HG03097 (cell line): ENCODE measurements around the gene CCL27.
A peak's percentile ranks its signal among the peaks of the same experiment; 100 is the strongest.

Experiments used
- ATAC-seq: cut with Tn5 transposase; IDR thresholded peaks from one replicate; pipeline ENCODE4 v1.9.1; 2021; ENCODE audit not compliant: unreplicated experiment, low FRiP score

CCL27 gene

GRCh38 chr9:34685591-34685990 lies 23.1 kb upstream of the CCL27 start:
- ATAC-seq: no peak

- no peak for ATAC-seq
Measured at GRCh38 chr9:34684816-34685215, 22.4 kb upstream of the CCL27 start.

DNA sequence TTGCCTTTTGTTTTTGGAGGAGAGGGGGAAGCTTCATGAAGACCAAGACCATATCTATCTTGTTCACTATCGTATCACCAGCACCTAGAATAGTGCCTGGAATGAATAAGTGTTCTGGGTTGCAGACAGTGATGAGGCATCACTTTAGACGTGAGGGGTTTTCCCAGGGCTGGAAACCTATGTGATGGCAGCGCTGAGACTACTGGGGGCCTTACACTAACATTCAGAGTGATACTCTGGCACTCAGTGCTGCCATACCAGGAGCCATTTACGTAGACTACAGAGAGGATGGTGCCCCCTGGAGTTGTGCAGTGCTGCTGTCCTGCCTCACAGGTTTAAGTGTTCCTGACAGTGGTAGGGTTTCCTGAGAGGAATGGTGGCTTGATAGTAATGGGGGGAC lies 21.7 kb upstream of the CCL27 start:
- no peak for ATAC-seq

GRCh38 chr9:34675869-34676268 lies 13.4 kb upstream of the CCL27 start:
- ATAC-seq: no peak

DNA sequence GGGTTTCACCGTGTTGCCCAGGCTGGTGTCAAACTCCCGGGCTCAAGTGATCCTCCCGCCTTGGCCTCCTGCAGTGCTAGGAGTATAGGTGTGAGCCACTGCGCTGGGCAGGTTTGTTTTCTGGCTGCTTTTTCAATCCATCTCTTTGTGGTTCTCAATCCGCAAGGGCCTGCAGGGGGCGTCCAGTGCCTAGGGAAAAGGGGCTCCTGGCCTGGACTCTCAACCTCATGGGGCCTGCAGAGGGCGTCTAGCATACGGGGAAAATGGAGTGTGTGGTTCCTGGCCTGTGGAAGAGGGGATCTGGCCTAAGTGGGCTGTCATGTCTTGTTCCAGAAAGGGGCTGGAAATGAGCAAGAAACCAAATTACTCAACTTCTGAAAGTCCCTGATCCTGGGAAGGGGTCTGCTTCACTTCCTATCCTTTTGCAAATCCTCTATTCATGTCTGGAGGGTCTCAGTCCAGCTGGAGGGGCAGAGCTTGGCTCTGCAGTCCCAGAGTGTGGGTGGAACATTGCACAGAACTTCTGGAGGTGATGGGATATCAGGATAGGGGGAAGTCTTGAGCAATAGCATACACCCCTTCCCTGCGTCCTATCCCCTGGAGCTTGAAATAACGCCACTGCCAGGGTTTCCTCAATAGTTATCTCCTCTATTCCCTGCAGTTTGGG lies 12.7 kb upstream of the CCL27 start:
- ATAC-seq: no peak

DNA sequence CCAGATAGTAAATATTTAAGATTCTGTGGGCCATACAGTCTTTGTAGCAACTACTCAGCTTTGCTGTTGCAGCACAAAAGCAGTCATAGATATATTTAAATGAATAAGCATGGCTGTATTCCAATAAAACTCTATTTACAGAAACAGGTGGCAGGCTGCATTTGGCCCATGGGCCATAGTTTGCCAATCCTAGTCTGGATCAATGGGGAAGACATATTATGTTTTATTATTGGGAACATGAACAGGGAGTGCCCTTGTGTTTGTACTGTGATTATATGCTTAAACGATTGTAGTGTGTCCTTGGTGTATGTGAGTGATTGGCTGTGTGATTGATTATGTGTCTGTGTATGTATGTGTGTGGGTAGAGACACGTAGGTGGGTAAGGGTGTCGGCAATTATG lies 12.0 kb upstream of the CCL27 start:
- no peak for ATAC-seq

- ATAC-seq: no peak
Measured at GRCh38 chr9:34671307-34671706, 8.8 kb upstream of the CCL27 start.

- no peak for ATAC-seq
Measured at GRCh38 chr9:34669809-34670562, 7.5 kb upstream of the CCL27 start.

GRCh38 chr9:34665381-34666250 lies 3.2 kb upstream of the CCL27 start:
- peak; percentile 61 for ATAC-seq

DNA sequence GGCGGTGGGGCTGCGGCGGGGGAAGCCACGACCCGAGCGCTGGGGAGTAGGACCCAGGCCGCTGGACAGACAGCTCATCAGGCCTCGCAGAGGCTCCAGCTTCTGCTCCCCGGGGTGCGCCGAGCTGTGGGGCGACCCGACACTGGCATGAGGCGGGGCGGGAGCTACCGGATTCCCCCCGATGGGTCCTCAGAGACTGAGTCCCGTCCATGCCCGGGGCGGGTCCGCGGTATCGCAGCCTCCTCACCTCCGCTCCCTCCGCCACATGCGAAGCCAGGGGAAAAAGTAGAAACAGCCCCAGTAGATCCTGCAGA lies 2.6 kb upstream of the CCL27 start:
- peak; percentile 29 for ATAC-seq

DNA sequence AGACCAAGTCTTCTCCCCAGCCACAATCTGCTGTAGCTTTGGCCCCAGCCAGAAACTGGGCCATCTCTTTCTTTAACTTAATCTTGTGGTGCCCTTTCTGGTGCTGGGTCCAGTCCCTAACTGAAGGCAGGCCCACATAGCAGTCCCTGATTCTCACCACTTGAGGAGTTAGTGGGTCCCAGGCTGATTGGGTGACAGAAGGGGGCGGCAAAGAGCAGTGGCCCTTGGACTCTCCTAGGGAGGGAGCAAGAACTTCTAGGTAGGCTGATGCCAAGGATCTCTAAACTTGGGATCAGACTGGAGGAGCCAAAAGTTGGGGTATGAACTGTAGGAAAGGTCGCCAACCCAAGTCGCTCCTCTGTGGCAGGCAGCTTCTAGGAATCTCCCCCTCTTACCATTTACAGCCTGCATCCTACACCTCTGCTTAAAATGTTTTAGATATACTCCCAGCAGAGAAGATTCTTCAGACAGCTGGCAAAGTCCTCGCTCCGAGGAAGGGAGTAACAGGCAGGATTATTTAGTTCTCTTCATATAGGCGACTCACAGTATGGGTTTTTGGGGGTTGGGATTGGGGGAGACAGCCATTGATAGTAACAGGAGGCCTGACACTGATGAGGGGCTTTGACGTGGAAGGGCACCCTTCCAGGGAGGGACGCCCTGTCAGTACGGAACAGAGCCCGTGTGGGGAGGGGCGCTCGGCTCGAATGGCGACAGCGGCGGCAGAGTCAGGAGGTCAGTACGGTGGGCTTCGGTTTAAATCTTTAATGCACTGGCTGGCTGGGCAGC lies 2.0 kb upstream of the CCL27 start:
- no peak for ATAC-seq

GRCh38 chr9:34663303-34663605 lies 797 bp upstream of the CCL27 start:
- ATAC-seq: no peak

DNA sequence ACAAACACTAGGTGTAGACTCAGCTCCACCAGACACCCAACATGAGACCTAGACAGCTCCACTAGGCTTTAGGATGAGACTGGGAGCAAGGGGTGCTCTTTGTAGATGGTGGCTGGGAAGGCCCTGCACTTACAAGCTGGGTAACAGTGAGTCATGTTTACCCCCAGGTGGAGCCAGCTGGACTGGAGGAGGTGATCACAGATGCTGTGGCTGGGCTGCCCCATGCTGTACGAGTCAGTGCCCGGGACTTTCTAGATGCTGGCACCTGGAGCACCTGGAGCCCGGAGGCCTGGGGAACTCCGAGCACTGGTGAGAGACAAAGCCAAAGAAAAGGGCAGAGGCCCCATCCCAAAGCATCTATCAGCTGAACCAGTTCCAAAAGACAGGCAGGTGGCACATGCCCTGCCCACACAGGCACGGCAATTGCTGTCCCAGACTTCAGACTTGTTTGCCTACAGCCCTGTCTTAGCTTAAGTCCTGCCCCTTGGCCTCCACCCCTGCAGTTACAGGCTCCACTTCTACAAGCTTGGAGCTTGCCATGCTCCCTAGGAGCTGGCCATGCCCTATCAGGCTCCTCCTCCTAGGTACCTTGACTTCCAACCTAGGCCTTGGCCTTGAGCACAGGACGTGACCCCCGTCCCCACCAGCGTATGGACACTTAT lies 2.7 kb downstream of the CCL27 start:
- ATAC-seq: no peak

GRCh38 chr9:34658461-34658860 lies 4.0 kb downstream of the CCL27 start:
- no peak for ATAC-seq

- ATAC-seq: no peak
Measured at GRCh38 chr9:34656992-34657391, 5.5 kb downstream of the CCL27 start.

DNA sequence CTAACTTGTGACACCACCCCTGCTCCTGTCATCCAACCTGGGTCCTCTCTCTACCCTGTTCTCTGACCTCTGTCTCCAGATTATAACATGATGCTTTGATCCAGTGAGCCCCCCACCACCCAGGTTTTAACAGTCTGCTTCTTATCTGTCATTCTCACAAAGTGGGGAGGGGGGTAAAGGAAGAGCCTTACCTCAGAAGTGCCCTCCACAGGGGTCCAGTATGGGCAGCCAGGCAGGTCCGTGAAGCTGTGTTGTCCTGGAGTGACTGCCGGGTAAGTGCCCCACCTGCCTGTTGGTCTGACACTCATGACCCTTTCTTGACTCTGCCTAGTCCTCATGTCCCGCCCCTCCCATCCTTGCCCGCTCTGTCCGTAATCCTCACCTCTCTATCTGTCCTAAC lies 7.1 kb downstream of the CCL27 start:
- no peak for ATAC-seq

DNA sequence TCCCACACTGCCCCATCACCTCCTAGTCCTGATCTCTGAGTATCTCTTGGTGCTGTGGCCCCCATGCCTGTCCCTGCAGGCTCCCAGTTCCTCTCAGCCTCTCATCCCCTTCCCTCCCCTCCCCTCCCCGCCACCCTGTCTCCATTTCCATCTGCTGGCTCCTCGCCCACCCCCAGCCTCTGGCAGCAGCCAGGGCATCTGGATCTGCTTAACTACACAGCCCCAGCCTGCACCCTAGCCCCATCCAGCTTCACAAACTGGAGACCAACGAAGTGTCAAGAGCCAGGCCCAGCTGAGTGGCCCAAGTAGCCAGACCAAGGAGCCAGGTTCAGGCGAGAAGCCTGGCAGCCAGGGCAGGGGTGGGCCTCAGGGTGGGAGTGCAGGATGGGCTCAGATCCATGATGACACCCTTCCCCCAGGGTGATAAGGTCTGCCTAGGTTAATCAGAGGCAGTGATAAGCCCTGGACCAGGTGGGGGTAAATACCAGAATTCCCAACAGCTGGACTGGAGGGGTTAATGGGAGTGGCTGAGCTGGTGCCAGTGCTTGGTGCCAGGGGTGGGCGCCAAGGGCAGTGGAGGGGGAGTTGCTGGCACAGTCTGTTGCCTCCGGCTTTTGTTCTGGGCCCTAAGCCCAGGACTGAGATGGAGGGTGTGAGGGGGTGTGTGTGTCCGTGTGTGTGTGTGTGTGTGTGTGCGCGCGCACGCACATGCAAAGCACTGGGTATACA lies 8.0 kb downstream of the CCL27 start:
- ATAC-seq: no peak

- ATAC-seq: no peak
Measured at GRCh38 chr9:34653151-34654072, 9.0 kb downstream of the CCL27 start.

- no peak for ATAC-seq
Measured at GRCh38 chr9:34652602-34653000, 9.9 kb downstream of the CCL27 start.
